Activated CD4-positive, alpha-beta memory T cell treated with anti-CD3 and anti-CD28 coated beads for 36 hours (primary cell): ENCODE data around the gene TDRD5. TPM values are rescaled to one million over a fixed set of nuclear protein-coding genes. Genes with fewer than 3 reads are reported as not detected.
A peak's percentile ranks its signal among the peaks of the same experiment; 100 is the strongest.
"Not testable (repeated sequence)": the region's sequence is repeated elsewhere in the genome, so short reads cannot be mapped to it uniquely, and the experiment has no call there.

Experiments
- CTCF ChIA-PET: fragments of 350-600 bp; sonication (Branson Sonifier 250); formaldehyde crosslinking; loops from one replicate; lab custom pipeline; 2021; ENCODE audit warnings: antibody characterized with exemption, inconsistent platforms; lab: Charles Lee
- POLR2A ChIA-PET: fragments of 350-600 bp; sonication (Branson Sonifier 250); formaldehyde crosslinking; loops from one replicate; lab custom pipeline; 2021; ENCODE audit warnings: antibody characterized with exemption; lab: Charles Lee
- DNase-seq: peaks from one replicate; pipeline ENCODE4 v3.0.0-alpha.2; 2020
- H3K27ac Mint-ChIP-seq: one replicate; pipeline ENCODE4 v1.8.0; 2021; ENCODE audit warnings: mixed read lengths
- H3K27me3 Mint-ChIP-seq: one replicate; pipeline ENCODE4 v1.8.0; 2021; ENCODE audit warnings: mixed read lengths
- H3K36me3 Mint-ChIP-seq: one replicate; pipeline ENCODE4 v1.8.0; 2021; ENCODE audit warnings: mixed read lengths
- H3K4me1 Mint-ChIP-seq: one replicate; pipeline ENCODE4 v1.8.0; 2021; ENCODE audit warnings: low read depth, mixed read lengths
- H3K4me3 Mint-ChIP-seq: one replicate; pipeline ENCODE4 v1.8.0; 2021; ENCODE audit warnings: mild to moderate bottlenecking, mixed read lengths
- H3K9me3 Mint-ChIP-seq: one replicate; pipeline ENCODE4 v1.8.0; 2021; ENCODE audit warnings: mixed read lengths
- intact Hi-C: fragments of 100-400 bp; cut with micrococcal nuclease; formaldehyde crosslinking; loops from one replicate; pipeline ENCODE4 v1.15.1; 2023
- total RNA-seq, 2 experiments: library from RNA; stranded (reverse); gene quantifications; one replicate each; pipeline ENCODE4 v1.2.3, GENCODE V29; 2021

TDRD5 gene
- total RNA-seq, 2 experiments from 2014 or later = not detected

- Mint-ChIP-seq H3K4me3 (no peak overlapping the region), H3K4me1 (no peaks in the 10 kb centered on the region), H3K36me3 (no peaks in the 10 kb centered on the region), H3K27me3 (no peaks in the 10 kb centered on the region), H3K27ac (no peak overlapping the region), H3K9me3 (no peaks in the 10 kb centered on the region)
- DNase-seq = no peak
- intact Hi-C loops = no loop called here
- CTCF ChIA-PET = no interaction called here
- POLR2A ChIA-PET = no interaction called here
Observed at GRCh38 chr1:179632868-179633267, 41.2 kb downstream of the TDRD5 start.

- no peak overlapping the region for H3K27ac Mint-ChIP-seq
- no peaks in the 10 kb centered on the region for H3K27me3 Mint-ChIP-seq
- no peak overlapping the region for H3K4me3 Mint-ChIP-seq
- POLR2A ChIA-PET = no interaction called here
- no peak for DNase-seq
- no peaks in the 10 kb centered on the region for H3K36me3 Mint-ChIP-seq
- intact Hi-C loops = no loop called here
- H3K4me1 Mint-ChIP-seq = no peaks in the 10 kb centered on the region
- CTCF ChIA-PET = no interaction called here
- H3K9me3 Mint-ChIP-seq = no peaks in the 10 kb centered on the region
Observed at GRCh38 chr1:179637211-179637860, 45.7 kb downstream of the TDRD5 start.

- CTCF ChIA-PET = no interaction called here
- Mint-ChIP-seq H3K27me3 (peaks cover 3% of the 10 kb centered on the region), H3K27ac (no peak overlapping the region), H3K9me3 (peaks cover 6% of the 10 kb centered on the region), H3K4me3 (no peak overlapping the region), H3K36me3 (no peaks in the 10 kb centered on the region), H3K4me1 (no peaks in the 10 kb centered on the region)
- intact Hi-C loops = no loop called here
- POLR2A ChIA-PET = no interaction called here
- no peak for DNase-seq
Observed at GRCh38 chr1:179661018-179661417, 69.4 kb downstream of the TDRD5 start.

GRCh38 chr1:179663810-179664209 lies 72.2 kb downstream of the TDRD5 start:
- Mint-ChIP-seq H3K4me3 (no peak overlapping the region), H3K27me3 (peaks cover 2% of the 10 kb centered on the region), H3K36me3 (no peaks in the 10 kb centered on the region), H3K4me1 (no peaks in the 10 kb centered on the region), H3K9me3 (peaks cover 3% of the 10 kb centered on the region), H3K27ac (no peak overlapping the region)
- ChIA-PET CTCF (no interaction called here), POLR2A (no interaction called here)
- intact Hi-C loops = no loop called here
- DNase-seq = no peak

- intact Hi-C loops = no loop called here
- no peaks in the 10 kb centered on the region for H3K9me3 Mint-ChIP-seq
- no peaks in the 10 kb centered on the region for H3K4me1 Mint-ChIP-seq
- CTCF ChIA-PET = no interaction called here
- no peaks in the 10 kb centered on the region for H3K36me3 Mint-ChIP-seq
- H3K27me3 Mint-ChIP-seq = peaks cover 3% of the 10 kb centered on the region
- POLR2A ChIA-PET = interaction anchor here (0.5 kb wide), 1 partner anchor 408 kb away, joined by 3 read pairs; no protein-coding TSS in a partner anchor
- H3K27ac Mint-ChIP-seq = no peak overlapping the region
- no peak for DNase-seq
- H3K4me3 Mint-ChIP-seq = no peak overlapping the region
Observed at GRCh38 chr1:179677882-179678281, 86.2 kb downstream of the TDRD5 start.

- CTCF ChIA-PET, DNase-seq, H3K36me3 Mint-ChIP-seq, POLR2A ChIA-PET, H3K4me1 Mint-ChIP-seq, H3K4me3 Mint-ChIP-seq, H3K9me3 Mint-ChIP-seq, H3K27ac Mint-ChIP-seq, intact Hi-C loops: not testable (repeated sequence)
- H3K27me3 Mint-ChIP-seq = peaks cover 15% of the 10 kb centered on the region
Observed at GRCh38 chr1:179694530-179694929, 102.9 kb downstream of the TDRD5 start.

- Mint-ChIP-seq H3K27ac (no peak overlapping the region), H3K36me3 (no peaks in the 10 kb centered on the region), H3K27me3 (no peaks in the 10 kb centered on the region), H3K4me3 (no peak overlapping the region), H3K9me3 (peaks cover 2% of the 10 kb centered on the region), H3K4me1 (peaks cover 2% of the 10 kb centered on the region)
- intact Hi-C loops = no loop called here
- POLR2A ChIA-PET = no interaction called here
- CTCF ChIA-PET = interaction anchor here (0.9 to 17.2 kb wide), 2 partner anchors 109 to 476 kb away, joined by 3 to 774 read pairs; no protein-coding TSS in a partner anchor
- no peak for DNase-seq
Observed at GRCh38 chr1:179702946-179703539, 111.4 kb downstream of the TDRD5 start.

- Mint-ChIP-seq H3K9me3 (no peaks in the 10 kb centered on the region), H3K4me3 (no peak overlapping the region), H3K27me3 (no peaks in the 10 kb centered on the region), H3K36me3 (no peaks in the 10 kb centered on the region), H3K4me1 (peaks cover 19% of the 10 kb centered on the region), H3K27ac (no peak overlapping the region)
- ChIA-PET CTCF (interaction anchor here (0.6 to 17.2 kb wide), 36 partner anchors 9 to 775 kb away, joined by 3 to 774 read pairs (median 4); no protein-coding TSS in a partner anchor), POLR2A (interaction anchor here (1.3 kb wide), 2 partner anchors 103 to 108 kb away, joined by 4 to 6 read pairs; no protein-coding TSS in a partner anchor)
- intact Hi-C loops = loop anchor here (1.0 to 2.0 kb wide), 3 partner anchors 104 to 472 kb away; no protein-coding TSS in a partner anchor
- peak; percentile 73 for DNase-seq
Observed at GRCh38 chr1:179706339-179706941, 114.8 kb downstream of the TDRD5 start.

GRCh38 chr1:179707406-179707805 lies 115.8 kb downstream of the TDRD5 start:
- H3K9me3 Mint-ChIP-seq = no peaks in the 10 kb centered on the region

GRCh38 chr1:179708434-179709195 lies 117.0 kb downstream of the TDRD5 start:
- intact Hi-C loops = no loop called here
- Mint-ChIP-seq H3K4me3 (no peak overlapping the region), H3K4me1 (peaks cover 19% of the 10 kb centered on the region), H3K36me3 (peaks cover 2% of the 10 kb centered on the region), H3K27me3 (peaks cover 3% of the 10 kb centered on the region), H3K9me3 (peaks cover 7% of the 10 kb centered on the region), H3K27ac (no peak overlapping the region)
- ChIA-PET CTCF (interaction anchor here (0.6 to 17.2 kb wide), 2 partner anchors 19 to 104 kb away, joined by 3 to 774 read pairs; no protein-coding TSS in a partner anchor), POLR2A (interaction anchor here (1.6 kb wide), 1 partner anchor 106 kb away, joined by 4 read pairs; no protein-coding TSS in a partner anchor)
- no peak for DNase-seq

More at GRCh38 chr1:179707406-179707805, 115.8 kb downstream of the TDRD5 start:
- ChIA-PET CTCF (interaction anchor here (1.2 to 17.2 kb wide), 5 partner anchors 16 to 169 kb away, joined by 4 to 774 read pairs (median 6); no protein-coding TSS in a partner anchor), POLR2A (no interaction called here)
- intact Hi-C loops = loop anchor here (2.0 kb wide), 1 partner anchor 471 kb away; no protein-coding TSS in a partner anchor
- Mint-ChIP-seq H3K27ac (no peak overlapping the region), H3K27me3 (peaks cover 3% of the 10 kb centered on the region), H3K4me3 (no peak overlapping the region), H3K4me1 (peaks cover 19% of the 10 kb centered on the region), H3K36me3 (no peaks in the 10 kb centered on the region)
- DNase-seq = no peak

- peak overlapping the region; percentile 47 for H3K27ac Mint-ChIP-seq
Observed at GRCh38 chr1:179709841-179710329, 118.3 kb downstream of the TDRD5 start.

More at GRCh38 chr1:179709841-179710329, 118.3 kb downstream of the TDRD5 start:
- CTCF ChIA-PET = interaction anchor here (0.6 to 17.2 kb wide), 5 partner anchors 17 to 469 kb away, joined by 3 to 774 read pairs (median 3); no protein-coding TSS in a partner anchor
- Mint-ChIP-seq H3K27me3 (peaks cover 3% of the 10 kb centered on the region), H3K4me1 (peaks cover 19% of the 10 kb centered on the region), H3K4me3 (peak overlapping the region; percentile 3), H3K9me3 (peaks cover 18% of the 10 kb centered on the region), H3K36me3 (peaks cover 4% of the 10 kb centered on the region)
- POLR2A ChIA-PET = interaction anchor here (1.0 to 1.6 kb wide), 3 partner anchors 100 to 105 kb away, joined by 3 to 4 read pairs (median 3); no protein-coding TSS in a partner anchor
- intact Hi-C loops = loop anchor here (1.0 kb wide), 1 partner anchor 100 kb away; no protein-coding TSS in a partner anchor
- peak; percentile 32 for DNase-seq
